Smooth muscle cell (in vitro differentiated cells): ENCODE data around the gene MECP2. TPM values are rescaled to one million over a fixed set of nuclear protein-coding genes. Genes with fewer than 3 reads are reported as not detected.

Source experiments
- DNase-seq: peaks from one replicate; lab custom pipeline; 2025; ENCODE audit not compliant: unreplicated experiment; lab: John Stamatoyannopoulos, UW
- H2AFZ ChIP-seq: fragments of 200-600 bp; sonication (generic); 2 replicates; pipeline ENCODE4 v1.6.0; 2016; ENCODE audit warnings: antibody characterized with exemption, low read depth, mild to moderate bottlenecking
- H3F3A ChIP-seq: fragments of 200-600 bp; sonication (generic); 2 replicates; pipeline ENCODE4 v1.6.0; 2017; ENCODE audit warnings: antibody characterized with exemption, low read depth
- H3K27ac ChIP-seq: fragments of 200-600 bp; sonication (generic); 2 replicates; pipeline ENCODE4 v1.5.1; 2016; ENCODE audit warnings: low read depth, mild to moderate bottlenecking
- H3K27me3 ChIP-seq: fragments of 200-600 bp; sonication (generic); 2 replicates; pipeline ENCODE4 v1.6.1; 2016; ENCODE audit warnings: low read depth, mild to moderate bottlenecking
- H3K36me3 ChIP-seq: fragments of 200-600 bp; sonication (generic); 2 replicates; pipeline ENCODE4 v1.5.1; 2016; ENCODE audit warnings: low read depth
- H3K4me1 ChIP-seq: fragments of 200-600 bp; sonication (generic); 2 replicates; pipeline ENCODE4 v1.5.1; 2016; ENCODE audit warnings: low read depth
- H3K4me2 ChIP-seq: fragments of 200-600 bp; sonication (generic); 2 replicates; pipeline ENCODE4 v1.6.0; 2016; ENCODE audit warnings: mild to moderate bottlenecking
- H3K4me3 ChIP-seq: fragments of 200-600 bp; sonication (generic); 2 replicates; pipeline ENCODE4 v1.5.1; 2016; ENCODE audit warnings: mild to moderate bottlenecking
- H3K79me2 ChIP-seq: fragments of 200-600 bp; sonication (generic); 2 replicates; pipeline ENCODE4 v1.6.0; 2016; ENCODE audit warnings: low read depth, mild to moderate bottlenecking
- H3K9ac ChIP-seq: fragments of 200-600 bp; sonication (generic); 2 replicates; pipeline ENCODE4 v1.6.0; 2016; ENCODE audit warnings: low read depth
- H3K9me3 ChIP-seq: fragments of 200-600 bp; sonication (generic); replicated peaks from 2 replicates; pipeline ENCODE4 v1.5.1; 2016; ENCODE audit warnings: low read depth
- H4K20me1 ChIP-seq: fragments of 200-600 bp; sonication (generic); 2 replicates; pipeline ENCODE4 v1.6.0; 2016; ENCODE audit warnings: low read depth
- WGBS: methylation state at CpG from one replicate; pipeline ENCODE4 v1.1.7; 2016; ENCODE audit warnings: low lambda C conversion rate; 5-methylcytosine and 5-hydroxymethylcytosine counted together
- polyA plus RNA-seq: library from polyadenylated mRNA; unstranded; fragments of >200 nt; fragmentation: Nextera tagmentation; extraction: Ambion mirVana; gene quantifications from 2 replicates; pipeline ENCODE4 v1.2.1, GENCODE V29; 2016
- total RNA-seq: library from RNA; depleted of rRNA; stranded (reverse); fragments of >200 nt; gene quantifications from 2 replicates; pipeline ENCODE4 v1.2.3, GENCODE V29; 2014
- TF ChIP-seq, protein P1 (sequence below): fragments of 200-600 bp; sonication (generic); IDR thresholded peaks from 2 replicates; pipeline ENCODE4 v1.5.1; 2017; ENCODE audit warnings: borderline replicate concordance, mild to moderate bottlenecking, antibody characterized with exemption; ENCODE audit not compliant: insufficient read depth, poor library complexity, severe bottlenecking

The MECP2 gene
- total and polyA plus RNA-seq, 2 experiments from 2014 or later: 11.9 to 13.1 TPM

DNA sequence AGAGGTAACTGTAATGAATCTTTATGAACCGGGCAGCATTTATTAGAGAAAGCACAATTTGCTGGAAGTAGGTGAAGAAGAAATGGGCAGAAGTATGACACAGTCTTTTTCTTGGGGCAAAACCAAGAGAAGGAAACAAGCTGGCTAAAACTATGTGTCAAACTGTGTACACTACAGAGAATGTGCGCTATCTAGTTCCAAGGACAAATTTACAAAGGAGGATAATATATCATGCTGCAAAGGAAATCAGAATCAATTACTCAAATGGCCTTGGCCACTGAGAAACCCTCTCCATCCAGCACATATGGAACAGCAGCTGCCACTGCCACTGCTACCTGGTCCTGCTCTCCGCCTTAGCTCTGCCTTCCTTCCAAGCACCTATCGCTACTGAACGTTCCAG is 17.1 kb upstream of the MECP2 start:
- Histone ChIP-seq H3K27ac (no peak overlapping the region), H3K79me2 (no peaks in the 10 kb centered on the region), H3K4me2 (no peak overlapping the region), H2AFZ (no peak overlapping the region), H3K9me3 (no peaks in the 10 kb centered on the region), H3K9ac (no peak overlapping the region), H3K4me1 (no peaks in the 10 kb centered on the region), H3K36me3 (no peaks in the 10 kb centered on the region), H3K27me3 (no peaks in the 10 kb centered on the region), H3K4me3 (no peak overlapping the region), H4K20me1 (no peaks in the 10 kb centered on the region), H3F3A (no peaks in the 10 kb centered on the region)
- DNase-seq: no peak
- WGBS: 92% methylated on average over 5 of the region's 5 CpGs
- TF ChIP-seq, protein P1, sequence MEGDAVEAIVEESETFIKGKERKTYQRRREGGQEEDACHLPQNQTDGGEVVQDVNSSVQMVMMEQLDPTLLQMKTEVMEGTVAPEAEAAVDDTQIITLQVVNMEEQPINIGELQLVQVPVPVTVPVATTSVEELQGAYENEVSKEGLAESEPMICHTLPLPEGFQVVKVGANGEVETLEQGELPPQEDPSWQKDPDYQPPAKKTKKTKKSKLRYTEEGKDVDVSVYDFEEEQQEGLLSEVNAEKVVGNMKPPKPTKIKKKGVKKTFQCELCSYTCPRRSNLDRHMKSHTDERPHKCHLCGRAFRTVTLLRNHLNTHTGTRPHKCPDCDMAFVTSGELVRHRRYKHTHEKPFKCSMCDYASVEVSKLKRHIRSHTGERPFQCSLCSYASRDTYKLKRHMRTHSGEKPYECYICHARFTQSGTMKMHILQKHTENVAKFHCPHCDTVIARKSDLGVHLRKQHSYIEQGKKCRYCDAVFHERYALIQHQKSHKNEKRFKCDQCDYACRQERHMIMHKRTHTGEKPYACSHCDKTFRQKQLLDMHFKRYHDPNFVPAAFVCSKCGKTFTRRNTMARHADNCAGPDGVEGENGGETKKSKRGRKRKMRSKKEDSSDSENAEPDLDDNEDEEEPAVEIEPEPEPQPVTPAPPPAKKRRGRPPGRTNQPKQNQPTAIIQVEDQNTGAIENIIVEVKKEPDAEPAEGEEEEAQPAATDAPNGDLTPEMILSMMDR: no peak

DNA sequence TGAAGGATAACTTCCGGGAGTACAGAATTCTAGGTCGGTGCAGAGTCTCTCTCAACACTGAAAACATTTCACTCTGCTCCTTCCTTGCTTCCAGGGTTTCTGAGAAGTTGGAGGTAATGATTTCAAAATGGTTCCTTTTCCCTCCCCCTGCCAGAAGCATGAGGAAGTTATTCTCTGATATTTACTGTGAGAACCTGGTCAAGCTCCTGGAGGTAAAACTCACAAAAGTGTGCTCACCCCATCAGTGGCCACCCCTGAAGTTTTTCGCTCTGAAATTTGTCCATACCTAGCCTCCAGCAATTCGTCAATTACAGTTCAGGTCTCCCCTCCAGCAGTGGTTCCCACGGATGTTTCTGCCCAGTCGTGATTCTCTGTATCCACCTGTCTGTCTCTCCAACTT is 16.2 kb upstream of the MECP2 start:
- H3K27ac ChIP-seq: no peak overlapping the region
- 72% methylated on average over 6 of the region's 6 CpGs for WGBS

DNA sequence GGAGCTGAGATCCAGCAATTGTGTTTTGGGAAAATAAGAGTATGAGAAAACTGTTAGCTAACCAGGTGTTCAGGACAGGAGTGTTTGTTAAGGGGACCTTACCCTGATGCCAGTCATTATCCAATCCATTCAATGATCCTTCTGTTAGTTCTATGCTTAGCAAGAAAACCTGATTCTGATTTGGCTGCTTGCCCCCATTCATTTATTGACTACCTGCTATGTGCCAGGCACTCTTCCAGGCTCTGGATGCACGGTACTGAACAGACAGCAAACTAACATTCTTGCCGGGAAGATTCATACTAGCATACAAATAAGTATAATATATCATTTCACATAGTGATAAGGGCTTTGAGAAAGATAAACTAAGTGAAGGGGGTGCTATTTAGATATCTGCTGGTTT is 1.0 kb upstream of the MECP2 start:
- no peaks in the 10 kb centered on the region for H3F3A ChIP-seq
- no peak overlapping the region for H3K4me3 ChIP-seq
- H3K9me3 ChIP-seq: no peaks in the 10 kb centered on the region
- no peak overlapping the region for H3K27ac ChIP-seq
- 67% methylated on average over 2 of the region's 2 CpGs for WGBS
- H3K4me2 ChIP-seq: no peak overlapping the region
- H3K79me2 ChIP-seq: peaks cover 28% of the 10 kb centered on the region
- H3K4me1 ChIP-seq: peaks cover 8% of the 10 kb centered on the region
- H3K36me3 ChIP-seq: no peaks in the 10 kb centered on the region
- H4K20me1 ChIP-seq: peaks cover 32% of the 10 kb centered on the region
- DNase-seq: no peak
- TF ChIP-seq, protein P1: no peak
- H3K27me3 ChIP-seq: no peaks in the 10 kb centered on the region
- H2AFZ ChIP-seq: no peak overlapping the region
- no peak overlapping the region for H3K9ac ChIP-seq

More for the DNA sequence above, 16.2 kb upstream of the MECP2 start:
- H3K4me1 ChIP-seq: no peaks in the 10 kb centered on the region
- DNase-seq: no peak
- H3F3A ChIP-seq: no peaks in the 10 kb centered on the region
- TF ChIP-seq, protein P1: no peak
- H3K27me3 ChIP-seq: no peaks in the 10 kb centered on the region
- H3K79me2 ChIP-seq: no peaks in the 10 kb centered on the region
- H3K4me2 ChIP-seq: no peak overlapping the region
- H2AFZ ChIP-seq: no peak overlapping the region
- H3K9ac ChIP-seq: no peak overlapping the region
- no peaks in the 10 kb centered on the region for H3K36me3 ChIP-seq
- no peaks in the 10 kb centered on the region for H3K9me3 ChIP-seq
- no peaks in the 10 kb centered on the region for H4K20me1 ChIP-seq
- no peak overlapping the region for H3K4me3 ChIP-seq

DNA sequence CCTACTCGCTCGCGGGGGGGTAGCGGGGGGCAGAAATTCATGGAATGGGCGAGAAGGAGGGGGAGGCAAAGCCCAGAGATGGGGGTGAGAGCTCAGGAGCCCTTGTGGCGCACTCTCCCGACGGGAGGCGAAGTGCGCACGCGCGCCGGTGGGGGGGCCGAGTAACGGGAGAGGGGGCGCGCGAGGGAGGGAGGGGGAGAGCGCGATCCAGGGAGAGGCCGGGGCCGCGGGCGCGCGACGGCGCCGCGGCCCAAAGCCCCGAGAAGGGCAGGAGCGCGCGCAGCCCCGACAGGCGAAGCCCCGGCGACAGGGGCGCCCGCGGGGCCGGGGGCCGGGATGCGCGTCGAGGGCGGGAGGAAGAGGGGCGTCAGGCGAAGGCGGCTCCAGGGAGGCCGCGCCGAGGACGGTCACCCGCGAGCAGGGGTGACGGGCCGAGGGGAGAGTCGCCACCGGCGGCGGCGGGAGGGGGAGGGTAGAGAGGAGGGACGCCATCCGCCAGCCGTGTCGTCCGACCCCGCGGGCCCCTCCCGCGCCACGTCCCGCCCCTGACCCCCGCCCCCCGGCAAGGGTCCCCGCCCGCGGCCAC is 421 bp downstream of the MECP2 start:
- Histone ChIP-seq H3K79me2 (peaks cover 42% of the 10 kb centered on the region), H2AFZ (no peak overlapping the region)
- DNase-seq: peak; percentile 49

More for the DNA sequence above, 421 bp downstream of the MECP2 start:
- H3K9me3 ChIP-seq: no peaks in the 10 kb centered on the region
- H3K9ac ChIP-seq: peak overlapping the region; percentile 87
- no peaks in the 10 kb centered on the region for H3K36me3 ChIP-seq
- peaks cover 8% of the 10 kb centered on the region for H3K4me1 ChIP-seq
- H3K27ac ChIP-seq: peak overlapping the region; percentile 74
- TF ChIP-seq, protein P1: no peak
- H4K20me1 ChIP-seq: peaks cover 47% of the 10 kb centered on the region
- 57% methylated on average over 4 of the region's 80 CpGs for WGBS
- H3F3A ChIP-seq: no peaks in the 10 kb centered on the region
- H3K4me3 ChIP-seq: peak overlapping the region; percentile 65
- peak overlapping the region; percentile 91 for H3K4me2 ChIP-seq
- H3K27me3 ChIP-seq: no peaks in the 10 kb centered on the region
